ENCODE data around the gene GGT6.
"Not testable (repeated sequence)": the region's sequence is repeated elsewhere in the genome, so short reads cannot be mapped to it uniquely, and the experiment has no call there.

Gene GGT6

GRCh38 chr17:4590981-4591453 lies 30.6 kb upstream of the GGT6 start:
- no peak for DNase-seq

GRCh38 chr17:4590042-4590441 lies 29.7 kb upstream of the GGT6 start:
- not testable (repeated sequence) for DNase-seq

DNA sequence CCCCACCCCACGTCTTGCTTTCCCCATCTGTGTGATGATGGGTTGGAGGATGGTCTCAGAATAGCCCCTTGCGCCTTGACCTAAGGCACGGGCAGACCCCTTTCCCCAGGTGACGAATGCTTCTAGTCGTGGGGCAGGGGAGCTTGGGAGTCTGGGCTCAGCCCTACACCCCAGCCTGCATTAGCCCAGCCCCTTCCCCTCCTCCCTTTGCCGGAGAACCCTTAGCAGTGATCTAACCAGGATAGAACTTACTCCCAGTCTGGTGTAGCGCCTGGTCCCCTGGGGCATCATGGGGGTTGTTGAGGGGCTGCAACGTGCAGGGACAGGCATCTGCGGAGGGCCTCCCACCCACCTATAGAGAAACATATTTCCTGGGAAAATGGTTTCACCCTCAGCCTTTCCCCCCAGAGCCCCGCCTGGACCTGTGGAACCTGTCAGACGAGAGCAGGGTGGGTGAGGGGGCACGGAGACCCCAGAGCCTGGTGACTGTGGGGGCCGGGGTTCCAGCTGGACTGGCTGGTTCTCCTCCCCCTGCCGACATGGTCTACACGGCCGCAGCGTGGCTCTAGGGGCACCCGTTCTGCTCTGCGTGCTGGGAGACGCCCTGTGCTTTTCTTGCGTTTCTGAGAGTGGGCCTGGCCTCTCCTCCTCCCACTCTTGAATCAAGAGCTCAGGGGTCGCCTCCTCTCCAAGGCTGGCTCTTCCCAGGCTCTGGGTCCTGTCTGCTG lies 28.7 kb upstream of the GGT6 start:
- no peak for DNase-seq

GRCh38 chr17:4588391-4588790 lies 28.0 kb upstream of the GGT6 start:
- DNase-seq: no peak

- no peak for DNase-seq
Measured at GRCh38 chr17:4587803-4588202, 27.4 kb upstream of the GGT6 start.

GRCh38 chr17:4587195-4587594 lies 26.8 kb upstream of the GGT6 start:
- no peak for DNase-seq

GRCh38 chr17:4586043-4586442 lies 25.7 kb upstream of the GGT6 start:
- no peak for DNase-seq

- DNase-seq: no peak
Measured at GRCh38 chr17:4585638-4585994, 25.2 kb upstream of the GGT6 start.

DNA sequence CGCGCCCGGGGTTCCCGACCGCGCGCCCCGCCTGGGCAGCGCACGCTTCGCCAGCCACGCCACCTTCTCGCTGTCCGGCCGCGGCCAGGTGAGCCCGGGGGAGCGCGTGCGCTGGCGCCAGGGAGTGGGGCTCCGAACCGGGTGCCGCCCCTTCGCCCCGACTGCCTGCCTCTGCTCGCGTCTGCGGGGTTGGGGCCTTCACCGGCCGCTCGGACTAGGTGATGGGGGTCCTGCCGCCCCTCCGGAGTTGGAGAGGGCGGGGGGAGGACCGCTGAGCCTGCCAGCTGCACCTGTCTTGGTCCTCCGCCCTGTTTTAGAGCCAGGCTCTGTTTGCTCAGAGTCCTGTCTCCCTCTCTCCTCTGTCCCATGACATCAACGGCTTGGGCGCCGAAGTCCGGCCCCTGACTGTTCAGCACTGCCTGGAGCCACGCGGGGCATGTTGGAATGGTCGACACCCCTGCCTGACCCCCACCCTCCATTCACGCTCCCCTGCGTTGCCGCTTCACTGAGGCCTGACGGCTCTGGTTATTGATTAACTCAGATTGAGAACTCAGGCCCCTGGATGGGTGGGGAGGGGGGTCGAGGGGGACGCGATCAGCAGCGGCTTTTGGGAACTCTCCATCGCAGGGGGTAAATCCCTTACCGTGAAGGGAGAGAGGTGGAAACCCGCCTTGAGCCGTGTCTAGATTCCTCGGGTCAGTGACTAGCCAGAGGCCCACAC lies 24.7 kb upstream of the GGT6 start:
- no peak for DNase-seq

DNA sequence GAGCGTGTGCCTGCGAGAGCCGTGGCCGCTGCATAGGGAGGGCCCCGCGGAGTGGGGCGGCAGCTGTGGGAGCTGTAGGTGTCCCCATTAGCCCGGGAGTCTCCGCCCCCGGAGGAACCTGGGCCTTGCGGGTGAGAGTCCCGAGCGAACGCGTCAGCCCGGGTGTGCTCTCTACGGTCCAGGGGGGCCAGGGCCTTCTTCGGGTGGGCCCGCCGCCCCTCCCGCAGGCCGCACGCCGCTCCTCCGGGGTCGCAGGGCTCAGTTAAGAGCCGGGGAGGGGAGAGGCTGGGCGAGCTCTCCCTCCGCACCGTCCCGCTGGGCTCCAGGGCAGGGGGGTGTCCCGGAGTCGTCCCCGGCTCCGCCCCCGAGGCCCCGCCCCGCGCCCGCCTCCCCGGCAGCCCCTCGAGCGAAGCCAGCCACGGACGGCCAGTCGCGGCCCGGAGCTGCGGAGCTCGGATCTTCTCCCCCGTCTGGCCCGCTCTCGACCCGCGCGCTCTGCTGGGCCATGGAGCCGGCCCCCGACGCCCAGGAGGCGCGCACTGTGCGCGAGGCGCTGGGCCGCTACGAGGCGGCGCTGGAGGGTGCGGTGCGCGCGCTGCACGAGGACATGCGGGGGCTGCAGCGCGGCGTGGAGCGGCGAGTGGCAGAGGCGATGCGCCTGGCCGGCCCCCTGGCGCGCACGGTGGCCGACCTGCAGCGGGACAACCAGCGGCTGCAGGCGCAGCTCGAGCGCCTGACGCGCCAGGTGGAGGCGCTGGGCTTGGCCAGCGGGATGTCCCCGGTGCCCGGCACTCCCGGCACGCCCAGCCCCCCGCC lies 23.9 kb upstream of the GGT6 start, which contains the start of gene SMTNL2:
TSS of gene SMTNL2 (plus strand) at position 429 of the 816 bp plus-strand sequence. CDS start at position 506, 77 bp downstream.
- no peak for DNase-seq

- no peak for DNase-seq
Measured at GRCh38 chr17:4583782-4584100, 23.4 kb upstream of the GGT6 start.

DNA sequence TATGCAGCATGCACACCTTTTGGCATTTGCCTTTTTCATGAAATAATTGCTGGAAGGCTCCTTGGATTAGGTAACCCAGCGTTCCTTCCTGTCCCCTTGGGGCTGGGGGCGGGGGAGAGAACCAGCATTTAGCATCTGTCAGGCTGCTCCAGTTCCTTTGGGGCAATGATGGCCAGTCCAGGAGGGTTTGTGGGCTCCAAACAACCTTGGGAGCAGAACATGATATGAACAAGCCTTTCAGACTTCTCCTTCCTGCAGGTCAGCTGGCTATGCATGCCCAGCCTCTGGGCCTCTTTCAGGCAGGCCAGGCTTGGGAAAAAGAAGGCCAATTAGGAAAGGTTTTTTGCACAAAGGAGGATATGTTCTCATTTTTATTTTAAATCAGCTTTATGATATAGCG lies 22.8 kb upstream of the GGT6 start:
- no peak for DNase-seq

DNA sequence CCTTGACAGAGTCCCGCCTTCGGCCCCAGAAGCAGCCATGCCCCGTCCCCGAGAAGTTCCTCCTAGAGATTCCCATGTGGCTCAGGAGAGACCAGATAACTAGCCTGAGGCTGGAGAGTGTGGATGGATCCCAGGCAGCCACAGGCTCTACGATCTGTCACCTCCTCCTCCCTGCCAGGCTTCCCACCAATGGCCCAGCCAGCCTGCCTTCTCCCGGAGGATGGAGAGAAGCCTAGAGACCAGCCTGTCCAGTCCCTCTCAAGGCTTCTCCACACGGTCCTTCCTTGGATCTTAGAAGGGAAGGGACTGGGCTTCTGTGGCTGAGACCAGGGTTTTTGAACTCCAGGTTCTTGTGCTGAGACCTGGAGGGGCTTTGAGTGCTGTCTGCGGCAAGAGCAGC lies 22.3 kb upstream of the GGT6 start:
- no peak for DNase-seq

DNA sequence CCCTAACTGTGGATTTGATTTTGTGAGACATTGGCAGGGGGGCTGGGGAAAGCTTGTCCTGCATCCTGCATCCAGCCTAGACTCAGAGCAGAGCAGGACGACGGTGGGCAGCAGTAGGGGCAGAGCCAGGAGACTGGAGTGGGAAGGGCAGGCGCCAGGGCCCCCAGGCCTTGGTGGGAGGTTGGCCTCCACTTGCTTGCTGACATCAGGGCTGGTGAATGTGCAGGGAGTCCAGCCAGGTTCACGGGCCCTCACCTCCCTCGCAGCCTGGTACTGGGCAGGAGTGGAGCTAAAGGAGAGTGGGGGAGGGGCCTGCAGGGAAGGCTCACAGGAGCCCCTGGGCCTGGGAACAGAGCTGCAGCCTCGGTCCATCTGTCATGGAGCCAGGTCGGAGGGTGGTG lies 21.7 kb upstream of the GGT6 start:
- DNase-seq: no peak

DNA sequence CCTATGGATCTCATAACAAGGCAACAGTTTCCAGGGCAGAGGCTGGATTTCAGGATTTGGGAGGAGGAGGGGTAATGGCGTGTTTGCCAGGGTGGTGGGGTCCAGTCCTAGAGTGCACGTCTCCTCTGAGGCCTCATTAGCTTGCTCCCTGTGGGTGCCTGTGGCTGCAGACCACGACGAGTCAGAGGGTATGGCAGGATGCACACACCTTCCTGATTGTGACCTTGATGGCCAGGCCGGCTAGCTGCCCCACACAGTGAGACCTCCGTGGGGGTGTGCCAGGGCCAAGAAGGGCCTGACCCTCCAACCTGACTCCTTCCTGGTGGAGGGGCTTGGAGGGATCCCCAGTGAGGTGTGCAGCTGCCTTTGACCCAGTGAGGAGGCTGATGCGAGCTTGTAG lies 19.9 kb upstream of the GGT6 start:
- DNase-seq: no peak

DNA sequence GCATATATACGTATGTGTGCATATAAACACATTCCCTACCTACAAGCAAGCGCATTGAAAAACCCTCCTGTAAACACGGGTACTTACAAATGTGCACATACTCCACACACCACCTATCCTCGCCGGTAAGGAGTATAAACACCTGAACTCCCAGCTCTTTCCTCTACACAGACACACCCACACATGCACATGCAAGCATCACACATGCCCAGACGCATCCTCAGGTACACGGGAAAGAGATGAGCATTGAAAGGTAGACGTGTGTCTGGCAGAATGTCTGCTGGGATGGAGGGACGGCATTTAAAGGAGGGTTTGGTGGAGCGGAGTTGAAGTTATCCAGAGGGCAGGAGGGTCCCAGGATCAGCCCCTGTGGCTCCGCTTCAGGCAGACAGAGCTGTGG lies 19.3 kb upstream of the GGT6 start:
- DNase-seq: no peak

GRCh38 chr17:4578349-4578748 lies 18.0 kb upstream of the GGT6 start:
- not testable (repeated sequence) for DNase-seq

DNA sequence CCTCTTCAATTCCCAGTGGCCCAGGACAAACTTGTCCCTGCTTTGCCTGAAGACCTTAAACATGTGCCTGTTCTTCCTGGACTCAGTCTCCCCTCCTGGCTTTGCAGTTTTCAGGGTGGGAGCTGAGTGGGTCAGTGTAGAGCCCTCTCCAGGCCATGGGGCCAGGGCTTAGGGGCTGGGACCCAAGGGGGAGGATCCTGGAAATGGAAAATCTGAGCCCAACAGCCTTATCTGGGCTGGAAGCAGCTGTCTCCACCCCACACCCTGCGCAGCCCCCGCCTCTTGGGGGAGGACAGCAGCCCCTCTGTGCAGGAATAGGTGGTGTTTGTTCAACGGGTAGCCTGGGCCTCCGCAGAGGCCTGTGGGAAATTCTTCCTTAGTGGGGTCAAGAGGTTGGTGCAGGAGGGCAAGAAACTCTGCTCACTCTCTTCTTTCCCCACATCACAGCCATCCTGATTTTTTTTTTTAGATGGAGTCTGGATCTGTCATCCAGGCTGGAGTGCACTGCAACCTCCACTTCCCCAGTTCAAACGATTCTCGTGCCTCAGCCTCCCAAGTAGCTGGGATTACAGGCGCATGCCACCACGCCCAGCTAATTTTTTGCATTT lies 17.1 kb upstream of the GGT6 start:
- no peak for DNase-seq

DNA sequence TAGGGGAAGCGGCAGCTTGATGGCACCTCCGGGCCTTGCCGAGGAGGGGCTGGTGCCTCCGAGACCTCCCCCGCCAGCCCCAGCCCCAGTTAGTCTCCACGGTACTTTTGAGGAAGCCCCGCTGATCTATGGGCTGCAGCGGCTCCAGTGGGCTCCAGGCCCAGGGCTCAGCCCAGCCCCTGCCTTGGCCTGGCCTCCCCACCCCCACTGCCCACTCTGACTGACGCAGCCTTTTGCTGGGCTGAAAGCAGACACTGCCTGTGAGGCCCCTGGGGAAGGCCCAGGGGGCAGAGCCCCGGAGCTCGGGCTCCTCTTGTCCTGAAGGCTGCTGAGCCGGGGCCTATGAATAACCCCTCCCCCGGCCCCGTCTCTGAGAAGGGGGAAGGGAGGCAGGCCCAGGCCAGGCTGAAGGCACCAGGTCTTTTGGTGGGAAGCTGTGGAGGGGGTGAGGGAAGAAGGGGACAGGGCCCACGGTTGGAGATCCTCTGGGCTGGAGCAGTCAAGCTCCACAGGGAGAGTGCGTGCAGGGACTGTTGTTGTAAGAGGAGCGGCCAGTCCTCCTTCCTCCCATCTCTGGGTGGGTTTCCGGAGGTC lies 16.4 kb upstream of the GGT6 start:
- no peak for DNase-seq

DNA sequence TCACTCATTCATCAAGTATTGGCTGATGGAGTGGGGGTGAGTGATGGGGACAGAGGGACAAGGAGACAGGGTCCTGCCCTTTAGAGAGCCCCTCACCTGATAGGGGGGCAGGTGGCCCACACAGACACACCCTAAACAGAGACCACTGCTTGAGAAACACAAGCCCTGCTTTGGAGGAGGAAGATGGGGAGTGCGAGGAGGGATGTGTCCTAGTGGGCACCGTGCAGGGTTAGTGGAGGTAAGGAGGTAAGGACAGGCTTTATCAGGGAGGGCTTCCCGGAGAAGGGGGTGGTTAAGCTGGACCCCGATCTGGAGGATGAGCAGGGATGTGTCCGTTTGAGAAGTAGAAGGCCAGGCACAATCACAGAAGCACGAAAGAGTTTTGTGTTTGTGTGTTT lies 15.8 kb upstream of the GGT6 start:
- no peak for DNase-seq

DNA sequence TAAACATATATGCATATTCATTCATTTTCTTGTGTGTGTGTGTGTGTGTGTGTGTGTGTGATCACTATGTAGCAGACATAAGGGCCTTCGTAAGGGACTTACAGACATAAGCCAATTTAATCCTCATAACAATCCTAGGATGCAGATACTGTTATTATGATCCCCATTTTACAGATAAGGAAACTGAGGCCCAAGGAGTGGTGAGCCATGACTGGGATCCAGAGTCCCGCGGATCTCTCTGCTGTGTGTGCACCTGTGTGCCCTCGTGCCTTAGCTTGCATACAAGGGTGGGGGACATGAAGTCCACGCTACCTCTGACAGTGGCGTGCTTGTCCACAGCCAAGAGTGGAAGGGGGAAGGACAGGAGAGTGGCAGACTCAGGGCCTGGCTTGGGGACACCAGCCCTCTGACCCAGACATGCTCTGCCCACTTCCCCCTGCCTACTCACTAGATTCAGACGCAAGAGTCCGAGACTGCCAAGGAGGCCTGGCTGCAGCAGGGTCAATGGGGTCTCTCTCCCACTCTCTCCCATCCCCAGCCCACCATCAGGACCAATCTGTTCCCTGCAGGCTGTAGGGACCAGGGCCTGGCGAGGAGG lies 14.2 kb upstream of the GGT6 start:
- DNase-seq: no peak

GRCh38 chr17:4573669-4574068 lies 13.3 kb upstream of the GGT6 start:
- DNase-seq: no peak

DNA sequence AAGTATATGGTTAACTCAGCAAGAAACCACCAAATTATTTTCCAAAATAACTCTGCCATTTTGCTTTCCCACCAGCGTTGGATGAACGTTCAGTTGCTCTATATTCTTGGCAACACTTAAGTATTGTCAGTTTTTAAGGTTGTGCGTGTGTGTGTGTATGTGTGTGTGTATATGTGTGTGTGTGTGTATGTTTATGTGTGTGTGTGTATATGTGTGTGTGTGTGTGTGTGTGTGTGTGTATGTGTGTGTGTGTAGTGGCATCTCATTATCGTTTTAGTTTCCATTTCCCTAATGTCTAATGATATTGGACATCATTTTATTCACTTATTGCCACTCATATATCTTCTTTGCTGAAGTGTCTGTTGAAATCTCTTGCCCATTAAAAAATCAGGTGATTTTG lies 12.7 kb upstream of the GGT6 start:
- DNase-seq: no peak

Data from midbrain (tissue), 1 donor.